GM12878 (cell line): ENCODE measurements around the gene CPT1C. TPM values are rescaled to one million over a fixed set of nuclear protein-coding genes. Genes with fewer than 3 reads are reported as not detected.

Experiments
- ATAC-seq: fragments of 200-7000 bp; cut with Tn5 transposase; 3 replicates; pipeline ENCODE4 v1.9.1; 2020; ENCODE audit warnings: mild to moderate bottlenecking, moderate library complexity
- BruUV-seq: library from RNA; stranded (reverse); fragments of 400-500 nt; replicated peaks from 2 replicates; lab custom pipeline; 2021; lab: Mats Ljungman, UMichigan
- CTCF ChIA-PET: fragments of 300-600 bp; sonication (Branson Sonifier 250); formaldehyde crosslinking; extraction: SDS; loops from one replicate; lab custom pipeline; 2021; ENCODE audit warnings: inconsistent platforms; lab: Yijun Ruan, JAX
- POLR2A ChIA-PET: fragments of 350-600 bp; formaldehyde crosslinking; extraction: SDS; loops from one replicate; lab custom pipeline; 2021; ENCODE audit warnings: inconsistent platforms; lab: Charles Lee
- RAD21 ChIA-PET: fragments of 300-600 bp; sonication (Branson Sonifier 250); formaldehyde crosslinking; loops from one replicate; lab custom pipeline; 2023; ENCODE audit warnings: antibody characterized with exemption; ENCODE audit not compliant: unreplicated experiment; lab: Charles Lee
- SMC1A ChIA-PET: fragments of 300-600 bp; sonication (Branson Sonifier 250); formaldehyde crosslinking; loops from one replicate; lab custom pipeline; 2023; ENCODE audit not compliant: unreplicated experiment, uncharacterized antibody; lab: Charles Lee
- DNase-seq: peaks from one replicate; pipeline ENCODE4 v3.0.0-alpha.2; 2011; ENCODE audit warnings: low read depth, low spot score
- FAIRE-seq: peaks from 3 replicates; lab custom pipeline; 2011; peaks lifted over from hg19 to GRCh38; lab: Jason Lieb, UNC
- H2AFZ ChIP-seq: 2 replicates; pipeline ENCODE4 v1.6.0; 2011; ENCODE audit warnings: low read depth, low read length, control low read depth; ENCODE audit not compliant: control insufficient read depth
- H3K27ac ChIP-seq: 2 replicates; pipeline ENCODE4 v1.5.1; 2011; ENCODE audit warnings: control low read depth; ENCODE audit not compliant: control insufficient read depth, insufficient read depth
- H3K27me3 ChIP-seq, 2 experiments: replicated peaks in 1 of 2; 2 replicates each; pipeline versions ENCODE4 v1.6.0 to v1.6.1; 2011; ENCODE audit warnings: low read length in 1 of 2; ENCODE audit not compliant: control insufficient read depth in 2 of 2, insufficient read depth in 2 of 2
- H3K36me3 ChIP-seq, 2 experiments: 2 replicates each; pipeline ENCODE4 v1.5.1; 2011; ENCODE audit warnings: low read length in 1 of 2; ENCODE audit not compliant: control insufficient read depth in 2 of 2, insufficient read depth in 2 of 2
- H3K4me1 ChIP-seq: 2 replicates; pipeline ENCODE4 v1.6.1; 2011; ENCODE audit warnings: mild to moderate bottlenecking, low read length, moderate library complexity, mixed read lengths; ENCODE audit not compliant: control insufficient read depth, insufficient read depth
- H3K4me2 ChIP-seq: 2 replicates; pipeline ENCODE4 v1.6.0; 2011; ENCODE audit warnings: control low read depth; ENCODE audit not compliant: control insufficient read depth, insufficient read depth
- H3K4me3 ChIP-seq: fragments of 200-600 bp; sonication (generic); 2 replicates; pipeline ENCODE4 v1.5.1; 2016
- H3K79me2 ChIP-seq: 2 replicates; pipeline ENCODE4 v1.6.0; 2011; ENCODE audit warnings: low read length; ENCODE audit not compliant: control insufficient read depth, insufficient read depth
- H3K9ac ChIP-seq: 2 replicates; pipeline ENCODE4 v1.8.0; 2011; ENCODE audit warnings: low read length, control low read depth, mixed read lengths; ENCODE audit not compliant: control insufficient read depth, insufficient read depth
- H3K9me3 ChIP-seq: replicated peaks from 3 replicates; pipeline ENCODE4 v1.5.1; 2011; ENCODE audit warnings: mild to moderate bottlenecking, low read length; ENCODE audit not compliant: control insufficient read depth, insufficient read depth
- H4K20me1 ChIP-seq: 2 replicates; pipeline ENCODE4 v1.6.0; 2011; ENCODE audit not compliant: control insufficient read depth, insufficient read depth
- BCL11A ChIP-seq: IDR thresholded peaks from 2 replicates; pipeline ENCODE4 v1.6.1; 2011; ENCODE audit warnings: low read depth, low read length
- EZH2 ChIP-seq: IDR thresholded peaks from 2 replicates; pipeline ENCODE4 v1.6.1; 2012; ENCODE audit warnings: low read depth, mild to moderate bottlenecking, control low read depth, inconsistent platforms, low read length, borderline replicate concordance; ENCODE audit not compliant: control insufficient read depth
- GATAD2B ChIP-seq: fragments of 450-650 bp; conservative IDR thresholded peaks from 2 replicates; pipeline ENCODE4 v1.6.1; 2017; ENCODE audit warnings: low read depth, mild to moderate bottlenecking, moderate library complexity
- KLF5 ChIP-seq: fragments of 450-650 bp; IDR thresholded peaks from 2 replicates; pipeline ENCODE4 v1.6.1; 2014; ENCODE audit warnings: mild to moderate bottlenecking; ENCODE audit not compliant: partially characterized antibody
- NFXL1 ChIP-seq: fragments of 450-650 bp; IDR thresholded peaks from 2 replicates; pipeline ENCODE4 v1.6.1; 2017; ENCODE audit warnings: antibody characterized with exemption, mild to moderate bottlenecking, borderline replicate concordance
- PAX8 ChIP-seq: fragments of 450-650 bp; IDR thresholded peaks from 2 replicates; pipeline ENCODE4 v1.6.1; 2017; ENCODE audit warnings: mild to moderate bottlenecking, moderate library complexity
- PBX3 ChIP-seq: IDR thresholded peaks from 2 replicates; pipeline ENCODE4 v1.6.1; 2011; ENCODE audit warnings: mild to moderate bottlenecking, low read depth, low read length, moderate library complexity; ENCODE audit not compliant: insufficient replicate concordance
- RFX5 ChIP-seq: IDR thresholded peaks from 2 replicates; pipeline ENCODE4 v1.6.1; 2011; ENCODE audit warnings: low read depth, low read length, improper control_type of control experiment
- RUNX3 ChIP-seq: IDR thresholded peaks from 2 replicates; pipeline ENCODE4 v1.6.1; 2012; ENCODE audit warnings: low read length, inconsistent platforms
- SREBF2 ChIP-seq: IDR thresholded peaks from 2 replicates; pipeline ENCODE4 v1.6.1; 2012; ENCODE audit warnings: mild to moderate bottlenecking, low read length
- ZBTB4 ChIP-seq: fragments of 450-650 bp; formaldehyde crosslinking; IDR thresholded peaks from 2 replicates; pipeline ENCODE4 v1.4.0; 2022; ENCODE audit warnings: mild to moderate bottlenecking, moderate library complexity
- ZNF384 ChIP-seq: IDR thresholded peaks from 2 replicates; pipeline ENCODE4 v1.6.1; 2012; ENCODE audit warnings: low read depth, mild to moderate bottlenecking, low read length, improper control_type of control experiment, borderline replicate concordance
- ZNF687 ChIP-seq: fragments of 450-650 bp; IDR thresholded peaks from 2 replicates; pipeline ENCODE4 v1.6.1; 2017; ENCODE audit warnings: mild to moderate bottlenecking, moderate library complexity
- WGBS: methylation state at CpG from one replicate; pipeline ENCODE4 v1.1.6; 2016; ENCODE audit warnings: low lambda C conversion rate; ENCODE audit not compliant: insufficient replicate concordance, insufficient coverage; ENCODE audit errors: missing lambda C conversion rate; 5-methylcytosine and 5-hydroxymethylcytosine counted together
- in situ Hi-C: fragments of 300-500 bp; cut with MboI; formaldehyde crosslinking; loops from 9 replicates; pipeline ENCODE4 v1.14.3; 2018; ENCODE audit warnings: mixed read lengths
- intact Hi-C: fragments of 100-400 bp; cut with micrococcal nuclease; formaldehyde crosslinking; loops from one replicate; pipeline ENCODE4 v1.14.2; 2022; ENCODE audit not compliant: unreplicated experiment
- polyA plus RNA-seq, 11 experiments: library from polyadenylated mRNA; depleted of rRNA in 4 of 11; unstranded in 6 of 11; stranded (reverse) in 5 of 11; fragments of >200 nt; fragmentation: Nextera tagmentation in 4 of 11; fragmentation: Illumina TruSeq in 1 of 11; extraction: Ambion mirVana in 4 of 11; extraction: Trizol in 1 of 11; gene quantifications; 1 replicate in 1 of 11; 2 replicates in 10 of 11; pipeline versions ENCODE4 v1.2.1 to v1.2.3, GENCODE V29; 2011 to 2016; ENCODE audit warnings: inconsistent platforms in 2 of 11, missing spikeins in 2 of 11, low read depth in 1 of 11
- total RNA-seq, 4 experiments: library from RNA; depleted of rRNA in 3 of 4; stranded (reverse); fragments of >200 nt in 3 of 4; fragmentation: Illumina TruSeq in 1 of 4; extraction: Trizol in 1 of 4; gene quantifications; 2 replicates each; pipeline versions ENCODE4 v1.2.1 to v1.2.3, GENCODE V29; 2013 to 2021

The CPT1C gene
- total and polyA plus RNA-seq, 10 of the 15 experiments (the other 5 are each of a cell fraction or from before 2014, with no cell fraction given): 0.04 to 0.56 (median 0.21) TPM; not detected in 3

GRCh38 chr19:49656456-49657109, 34.3 kb upstream of the CPT1C start:
- intact Hi-C loops: no loop called here
- no peak overlapping the region for H2AFZ ChIP-seq
- ChIA-PET SMC1A (no interaction called here), RAD21 (no interaction called here), CTCF (interaction anchor here (1.5 kb wide), 1 partner anchor 24 kb away, joined by 3 read pairs; no protein-coding TSS in a partner anchor), POLR2A (no interaction called here)
- H3K4me1 ChIP-seq: no peaks in the 10 kb centered on the region
- BruUV-seq: no TSS peak
- H4K20me1 ChIP-seq: no peaks in the 10 kb centered on the region
- H3K27ac ChIP-seq: no peak overlapping the region
- H3K4me2 ChIP-seq: no peak overlapping the region
- H3K27me3 ChIP-seq: no peaks in the 10 kb centered on the region
- no peaks in the 10 kb centered on the region for H3K79me2 ChIP-seq
- no peaks in the 10 kb centered on the region for H3K9me3 ChIP-seq
- H3K36me3 ChIP-seq: peaks cover 0 to 38% of the 10 kb centered on the region in 2 experiments; a peak in 3 of 4 replicates
- no peak for FAIRE-seq
- in situ Hi-C loops: no loop called here
- no peak for ATAC-seq
- no peak overlapping the region for H3K9ac ChIP-seq
- no peak for DNase-seq
- 90% methylated on average over 17 of the region's 17 CpGs for WGBS
- no peak overlapping the region for H3K4me3 ChIP-seq
- no peak for TF ChIP-seq RUNX3
- no peak for TF ChIP-seq KLF5
- TF ChIP-seq RFX5: no peak
- no peak for TF ChIP-seq SREBF2
- TF ChIP-seq BCL11A: no peak
- TF ChIP-seq PAX8: no peak
- no peak for TF ChIP-seq EZH2
- no peak for TF ChIP-seq GATAD2B
- TF ChIP-seq PBX3: no peak
- TF ChIP-seq NFXL1: no peak
- no peak for TF ChIP-seq ZNF687
- no peak for TF ChIP-seq ZNF384
- no peak for TF ChIP-seq ZBTB4 (CRISPR knock-in tag)
